ENCODE results near the gene SCMH1.
"Not testable (repeated sequence)": the region's sequence is repeated elsewhere in the genome, so short reads cannot be mapped to it uniquely, and the experiment has no call there.

SCMH1 gene

DNA sequence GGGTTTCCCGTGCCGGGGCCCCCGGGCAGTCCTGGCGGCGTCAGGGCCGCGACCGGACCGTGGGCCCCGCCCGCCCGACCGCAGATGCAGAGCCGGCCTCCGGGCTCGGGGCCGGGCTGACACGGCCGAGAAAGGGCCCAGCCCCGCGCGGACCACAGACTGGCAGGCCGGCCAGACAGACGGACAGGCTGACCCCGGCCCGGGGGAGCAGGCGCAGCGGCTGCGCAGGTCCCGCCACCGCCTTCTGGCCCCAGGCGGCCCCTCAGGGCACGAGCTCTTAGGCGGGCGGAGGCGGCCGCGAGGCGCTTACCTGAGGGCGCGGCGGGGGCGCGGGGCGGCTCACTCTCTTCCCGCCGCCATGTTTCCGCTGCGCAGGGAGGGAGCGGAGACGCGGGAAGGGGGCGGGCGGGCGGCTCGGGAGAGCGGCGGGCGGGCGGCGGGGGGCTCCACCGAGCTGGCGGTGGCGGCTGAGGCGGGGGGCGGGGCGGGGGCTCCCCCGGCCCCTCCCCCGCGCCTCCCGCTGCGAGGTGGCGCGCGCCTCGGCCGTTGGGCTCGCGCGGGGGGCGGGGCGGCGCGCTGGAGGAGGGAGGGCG is at the start of gene SCMH1:
Gene SCMH1 (minus strand): TSS at position 558 of the 593 bp plus-strand sequence. CDS start 56,173 bp downstream, outside the sequence.
- DNase-seq, result peak; percentile 39 to 50

DNA sequence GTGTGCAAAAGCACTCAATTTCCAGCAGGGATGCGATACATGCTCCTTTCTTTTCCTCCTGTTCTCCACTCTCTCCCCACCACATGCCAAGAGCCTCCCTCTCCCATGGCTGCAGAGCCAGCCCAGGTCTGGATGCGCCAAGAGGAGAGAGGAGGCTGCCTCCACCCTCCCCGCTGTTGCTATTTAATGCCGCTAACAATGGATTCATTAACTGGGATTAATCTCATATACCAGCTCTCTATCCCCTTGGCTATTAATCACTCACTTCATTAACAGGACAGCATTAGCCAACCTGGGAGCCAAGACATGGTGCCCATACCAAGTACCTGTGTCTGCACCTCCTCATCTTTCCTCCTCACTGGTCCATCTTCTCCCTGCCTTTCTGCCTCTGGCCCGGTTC is 49.1 kb upstream of the SCMH1 start:
- no peak for DNase-seq

DNA sequence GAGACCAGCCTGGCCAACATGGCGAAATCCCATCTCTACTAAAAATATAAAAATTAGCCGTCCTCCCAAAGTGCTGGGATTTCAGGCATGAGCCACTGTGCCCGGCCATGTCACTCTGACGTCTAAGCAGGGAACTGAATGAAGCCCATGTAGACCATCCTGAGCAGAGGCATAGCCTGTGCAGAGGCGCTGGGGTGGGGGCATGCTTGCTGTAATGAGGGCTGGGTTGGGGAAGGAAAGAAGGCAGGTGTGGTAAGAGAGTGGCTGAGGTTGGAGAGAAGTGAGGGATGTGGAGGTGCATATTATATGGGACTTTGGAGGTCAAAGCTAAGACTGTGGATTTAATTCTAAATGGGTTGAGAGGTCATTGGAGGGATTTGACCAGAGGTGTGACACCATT is 47.1 kb upstream of the SCMH1 start:
- DNase-seq, result no peak

DNA sequence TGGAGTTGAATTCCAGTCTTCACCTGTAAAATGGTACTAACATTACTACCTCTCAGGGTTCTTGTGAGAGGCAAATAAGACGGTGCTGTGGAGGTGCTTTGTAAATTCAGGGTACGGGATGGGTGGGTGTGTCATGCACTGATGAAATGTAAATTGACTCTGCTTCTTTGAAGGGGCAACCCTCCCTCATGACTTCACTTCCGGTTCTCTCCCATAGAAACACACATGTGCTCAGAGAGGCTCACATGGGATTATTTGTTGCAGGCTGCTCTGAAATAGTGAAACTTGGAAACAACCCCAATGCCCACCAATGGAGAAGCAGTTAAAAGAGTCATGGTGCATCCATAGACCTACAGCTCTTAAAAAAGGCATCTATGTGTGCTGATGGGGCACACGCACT is 44.9 kb upstream of the SCMH1 start:
- DNase-seq, result no peak

DNA sequence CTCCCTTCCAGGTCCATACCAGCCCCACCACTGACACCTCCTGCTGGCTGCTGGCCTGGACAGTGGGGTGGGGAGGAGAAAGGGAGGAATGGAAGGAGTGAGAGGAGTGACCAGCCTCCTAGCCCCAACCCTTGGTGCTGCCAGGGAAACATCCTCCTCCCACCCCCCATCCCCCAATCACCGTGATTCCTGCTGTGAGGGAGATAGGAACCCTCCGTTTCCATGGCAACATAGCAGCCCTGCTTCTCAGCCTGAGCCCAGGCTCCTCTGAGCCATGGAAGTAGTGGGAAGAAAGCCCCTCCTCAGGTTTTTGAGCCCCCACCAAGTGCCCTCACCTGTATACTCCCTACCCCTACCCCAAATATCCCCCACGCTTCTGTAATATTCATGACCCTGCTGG is 44.4 kb upstream of the SCMH1 start:
- DNase-seq, result no peak

DNA sequence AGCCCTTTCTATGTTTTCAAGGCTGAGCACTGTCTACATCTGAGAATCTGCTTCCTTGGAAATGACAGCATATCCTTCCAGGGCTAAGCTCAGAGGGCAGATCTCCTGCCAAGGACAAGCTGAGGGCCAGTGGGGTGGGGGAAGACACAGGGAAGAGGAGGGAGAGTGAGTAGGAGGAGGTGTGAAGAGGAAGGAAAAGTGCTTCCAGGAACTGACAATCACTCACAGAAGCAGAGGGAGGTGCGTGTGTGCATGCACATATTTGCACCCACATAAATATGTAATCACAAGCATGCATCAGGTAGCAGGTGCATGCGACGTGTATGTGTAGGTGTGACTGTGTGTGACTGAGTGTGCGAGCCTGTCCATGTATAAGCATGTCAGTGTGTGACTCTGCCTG is 43.7 kb upstream of the SCMH1 start:
- no peak for DNase-seq

- DNase-seq, result no peak
These were observed 42.0 kb upstream of the SCMH1 start for GRCh38 chr1:41284121-41284520.

DNA sequence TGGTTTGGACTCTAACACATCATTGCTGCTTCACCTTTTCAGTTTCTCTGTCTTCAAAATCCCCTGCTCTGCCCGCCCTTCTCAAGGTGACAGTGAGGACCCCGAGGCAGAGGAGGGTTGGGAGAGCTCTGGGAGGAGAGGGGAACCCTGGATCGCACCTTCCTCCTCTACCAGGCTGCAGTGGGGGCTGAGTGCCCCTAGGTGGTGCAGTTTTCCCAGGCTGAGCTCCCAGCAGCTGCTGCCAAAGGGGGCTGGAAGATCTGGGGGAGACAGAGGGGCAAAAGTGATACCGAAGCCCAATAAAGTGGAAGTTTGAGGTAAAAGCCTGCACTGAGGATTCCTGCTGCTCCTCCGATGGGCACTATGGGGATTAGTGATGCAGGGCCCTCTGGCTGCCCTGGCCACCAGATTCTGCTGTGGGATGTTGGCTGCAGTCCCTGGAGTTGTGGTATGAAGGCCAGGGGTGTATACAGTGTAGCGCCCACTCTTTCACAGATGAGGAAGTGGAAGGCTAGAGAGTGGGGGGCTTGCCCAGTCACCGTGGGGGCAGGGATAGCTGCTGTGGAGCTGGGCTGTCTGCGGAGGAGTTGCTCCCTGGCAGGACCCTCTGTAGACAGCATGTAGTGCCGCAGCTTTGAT is 40.7 kb upstream of the SCMH1 start:
- peak; percentile 3 to 24 for DNase-seq

DNA sequence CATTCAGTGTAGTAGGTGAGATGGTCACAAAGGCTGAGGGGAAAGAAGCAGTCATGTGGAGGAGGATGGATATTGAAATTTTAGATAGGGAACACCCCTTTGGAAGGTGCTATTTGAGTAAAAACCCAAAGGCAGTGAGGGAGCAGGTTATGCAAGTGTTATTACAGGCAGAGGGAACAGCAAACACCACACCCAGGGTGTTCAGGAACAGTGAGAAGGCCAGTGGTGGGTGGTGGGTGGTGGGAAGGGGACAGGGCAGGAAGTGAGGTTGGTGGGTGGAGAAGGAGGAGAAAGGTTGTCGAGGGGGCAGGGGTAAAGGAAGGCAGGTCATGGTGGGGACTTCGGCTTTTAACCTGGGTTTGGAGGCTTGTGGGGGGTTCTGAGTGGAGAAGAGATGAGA is 39.2 kb upstream of the SCMH1 start:
- no peak for DNase-seq

DNA sequence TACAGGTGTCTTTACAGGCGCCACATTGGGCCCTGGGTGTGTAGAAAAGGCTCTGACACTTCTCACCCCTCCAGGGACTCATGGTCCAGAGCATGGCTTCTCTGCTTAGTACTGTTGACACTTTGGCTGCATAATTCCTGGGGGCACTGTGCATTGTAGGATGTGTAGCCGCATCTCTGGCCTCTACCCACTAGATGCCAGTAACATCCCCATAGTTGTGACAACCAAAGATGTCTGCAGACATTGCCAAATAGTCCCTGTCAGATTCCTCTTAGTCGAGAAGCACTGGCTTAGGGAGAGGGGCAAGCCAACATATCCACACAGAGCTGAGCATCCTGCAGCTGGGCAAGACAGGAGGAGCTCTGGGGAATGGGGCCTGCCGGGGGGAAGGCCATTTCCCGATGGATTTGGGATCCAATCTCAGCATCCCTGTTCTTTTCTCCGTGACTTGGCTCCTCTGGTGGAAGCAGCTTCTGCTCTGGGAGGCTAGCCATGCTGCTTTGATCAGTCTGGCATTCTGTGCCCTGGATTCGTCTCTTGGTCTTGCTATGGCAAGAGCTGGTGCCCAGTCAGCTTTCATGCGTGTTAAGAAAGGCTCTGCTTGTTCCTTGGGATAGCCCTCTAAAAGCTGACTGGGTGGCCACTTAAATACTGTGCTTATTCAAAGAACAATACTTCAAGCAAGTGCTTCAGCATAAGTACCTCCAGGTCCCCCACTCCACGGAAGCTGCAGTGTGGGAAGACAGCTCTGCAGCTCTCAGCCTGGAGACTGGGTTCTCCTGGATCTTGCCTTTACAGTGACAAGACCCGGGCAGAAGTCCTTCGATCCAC is 38.3 kb upstream of the SCMH1 start:
- no peak for DNase-seq

DNA sequence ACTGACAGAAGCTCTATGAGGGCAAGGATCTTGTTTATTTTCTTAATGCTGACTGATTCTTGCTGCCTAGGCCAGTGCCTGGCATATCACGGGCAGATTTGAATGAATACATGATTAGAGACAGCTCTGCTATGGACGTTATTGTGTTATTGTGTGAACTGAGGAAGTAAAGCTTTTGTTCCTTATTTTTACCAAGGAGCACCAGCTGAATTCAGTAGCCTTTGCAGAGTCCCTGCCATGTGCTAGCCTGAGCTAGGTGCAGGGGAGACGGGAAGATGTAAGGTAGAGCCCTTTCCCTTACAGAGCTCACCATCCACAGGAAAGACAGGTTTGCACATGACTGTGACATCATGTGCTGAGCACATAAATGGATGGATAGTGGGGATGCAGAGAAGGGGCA is 36.0 kb upstream of the SCMH1 start:
- DNase-seq, result no peak

DNA sequence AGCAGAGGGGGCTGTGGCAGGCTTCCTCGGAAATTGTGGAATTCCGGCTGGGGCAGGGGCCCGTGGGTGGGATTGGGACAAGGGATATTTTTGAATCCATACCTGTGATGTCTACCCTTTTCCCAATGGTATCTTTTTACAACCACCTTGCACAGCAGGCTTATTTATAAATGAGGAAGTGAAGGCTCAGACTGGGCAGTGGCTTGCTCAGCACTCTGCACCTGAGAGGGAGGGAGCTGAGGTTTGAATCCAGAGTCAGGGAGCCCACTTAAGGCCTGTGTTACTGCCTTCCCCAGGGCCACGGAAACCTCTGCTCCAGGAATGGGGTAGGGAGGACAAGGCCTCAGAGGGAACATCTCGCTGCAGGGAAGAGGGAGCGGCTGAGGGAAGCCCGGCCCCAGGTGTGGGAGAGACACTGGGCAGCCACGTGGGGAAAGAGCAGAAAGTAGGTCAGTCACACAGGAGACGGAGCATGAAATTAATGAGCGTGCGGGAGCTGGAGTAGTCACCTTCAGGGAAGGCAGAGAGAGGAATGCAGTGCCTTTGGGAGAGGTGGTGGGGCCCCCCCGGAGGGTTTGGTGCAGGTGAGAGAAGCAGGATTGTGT is 35.4 kb upstream of the SCMH1 start:
- DNase-seq, result no peak

DNA sequence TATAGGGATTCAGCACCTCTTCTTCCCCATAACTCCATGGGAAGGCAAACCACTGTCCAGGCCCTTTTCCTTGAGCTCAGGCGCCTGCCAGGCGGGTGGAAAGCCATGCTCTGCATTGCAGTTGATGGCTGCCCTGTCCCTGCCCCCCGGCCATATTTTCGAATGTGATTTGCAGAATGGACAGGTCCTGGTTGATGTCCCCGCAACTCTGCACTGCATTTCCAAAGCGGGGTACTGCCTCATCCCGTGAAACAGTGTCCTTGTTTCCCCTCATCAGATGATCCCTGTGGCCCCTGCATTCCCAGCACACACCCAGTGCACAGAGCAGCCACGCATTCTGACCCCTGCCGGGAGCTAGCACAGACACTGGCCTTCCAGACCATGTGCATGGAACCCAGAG is 33.7 kb upstream of the SCMH1 start:
- no peak for DNase-seq

DNA sequence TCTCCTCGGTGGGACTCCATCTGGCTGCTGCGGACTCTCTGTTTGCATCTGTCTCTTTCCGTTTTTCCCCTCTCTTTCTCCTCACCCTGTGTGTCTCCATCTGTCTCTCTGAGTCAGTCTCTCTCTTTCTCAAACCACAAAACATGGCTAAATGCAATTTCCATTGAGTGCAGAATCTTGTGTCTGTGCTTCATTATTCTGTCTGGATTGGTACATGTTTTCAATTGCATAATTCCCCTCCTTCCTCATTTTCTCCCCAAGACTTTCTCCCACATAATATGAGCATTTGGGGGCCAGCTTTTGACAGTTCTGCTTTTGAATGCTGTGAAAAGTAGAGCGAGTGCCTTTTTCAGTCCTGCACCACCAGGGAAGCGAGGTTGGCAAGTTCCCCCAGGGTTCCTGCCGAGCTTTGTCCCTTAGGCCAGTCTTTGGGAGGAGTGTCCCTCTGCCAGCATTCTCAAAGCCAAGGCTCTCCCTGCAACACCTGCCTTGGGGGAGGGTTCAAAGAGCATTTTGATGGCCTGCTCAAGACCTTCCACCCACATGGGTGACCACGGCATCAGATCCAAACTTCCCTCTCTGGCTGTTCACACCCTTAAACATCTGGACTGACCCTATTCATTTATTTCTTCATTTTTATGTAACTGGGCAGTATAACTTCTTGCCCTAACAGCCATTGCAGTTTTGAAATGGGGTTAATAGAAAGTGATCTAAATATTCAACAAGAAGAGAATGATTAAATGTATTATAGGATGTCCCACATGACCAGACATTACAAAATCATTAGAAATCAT is 32.8 kb upstream of the SCMH1 start:
- no peak for DNase-seq

DNA sequence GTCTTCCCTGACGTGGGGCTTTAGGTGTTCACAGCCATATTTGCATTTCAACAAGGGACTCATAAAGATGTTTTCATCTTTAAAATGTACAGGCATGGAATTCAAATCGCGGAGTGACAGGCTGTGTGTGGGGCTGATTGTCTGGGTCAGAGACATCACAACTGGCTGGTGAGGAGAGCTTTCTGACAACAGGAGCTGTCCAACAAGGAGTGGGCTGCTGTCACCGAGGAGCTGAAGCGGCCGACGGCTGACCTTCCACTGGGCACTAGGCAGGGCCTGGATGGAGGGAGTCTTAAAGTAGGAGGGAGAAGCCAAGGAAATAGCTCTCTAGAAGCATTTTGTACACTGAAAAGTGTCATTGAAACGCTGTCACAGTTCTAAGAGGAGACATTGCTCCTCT is 30.5 kb upstream of the SCMH1 start:
- DNase-seq, result no peak

DNA sequence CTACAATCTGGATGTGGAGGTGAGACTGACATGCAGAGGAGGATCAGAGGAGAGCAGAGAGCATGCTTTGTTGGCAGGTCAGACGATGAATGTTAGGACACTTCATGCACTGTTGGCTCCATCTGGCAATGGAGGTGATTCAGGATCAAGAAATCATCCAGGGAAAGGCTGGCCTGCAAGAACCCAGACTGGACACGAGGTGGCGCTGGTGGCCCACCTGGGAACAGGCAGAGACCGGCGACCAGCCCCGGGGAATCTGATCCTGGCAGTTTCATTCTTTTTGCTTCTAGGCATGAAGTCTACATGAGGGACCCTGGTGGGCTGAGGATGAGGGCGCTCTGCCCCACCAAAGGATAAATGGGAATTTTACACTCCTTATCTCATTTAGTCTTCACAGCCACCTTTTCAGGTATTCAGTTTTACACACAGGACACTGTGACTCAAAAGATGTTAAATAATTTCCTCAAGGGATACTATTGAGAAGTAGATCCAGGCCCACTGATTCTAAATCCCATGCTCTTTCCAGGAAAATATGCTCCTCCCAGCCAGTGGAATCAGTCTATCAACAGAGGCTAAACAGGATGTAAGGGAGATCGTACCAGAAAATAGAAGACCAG is 26.2 kb upstream of the SCMH1 start:
- DNase-seq, result peak; percentile 42 to 58

DNA sequence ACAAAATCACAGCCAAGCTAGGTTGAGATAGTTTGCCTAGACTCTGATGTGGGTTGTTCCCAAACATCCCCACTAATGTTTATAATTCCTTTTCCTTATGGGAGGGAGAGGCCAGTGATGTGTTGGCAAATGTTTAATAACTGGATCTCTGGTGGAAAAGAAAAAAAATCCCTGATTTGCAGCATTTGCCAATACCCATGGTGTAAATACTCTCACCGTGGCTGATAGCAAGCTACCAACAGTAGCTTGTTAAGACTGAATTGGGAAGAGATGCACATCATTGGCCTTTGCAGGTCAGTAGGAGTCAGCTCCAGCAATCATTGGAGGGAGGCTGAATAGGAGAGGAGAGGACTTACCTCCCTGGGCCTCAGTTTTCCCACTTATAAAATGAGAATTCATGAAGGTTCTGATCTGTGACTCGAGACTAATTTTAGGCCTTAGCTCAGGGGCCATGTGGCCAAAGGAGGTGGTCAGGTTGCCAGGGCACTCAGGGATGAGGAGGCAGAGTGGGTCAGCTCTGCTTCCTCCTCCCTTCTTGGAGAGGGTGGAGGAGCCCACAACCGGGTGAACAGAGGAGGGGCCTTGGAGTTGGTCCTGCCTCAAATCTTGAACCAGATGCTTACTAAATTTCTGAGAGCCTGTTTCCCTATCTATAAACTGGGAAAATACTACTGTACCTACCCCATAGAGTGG is 20.0 kb upstream of the SCMH1 start:
- DNase-seq, result no peak

- no peak for DNase-seq
These were observed 18.7 kb upstream of the SCMH1 start for GRCh38 chr1:41260768-41261167.

- no peak for DNase-seq
These were observed 17.1 kb upstream of the SCMH1 start for GRCh38 chr1:41259221-41259620.

DNA sequence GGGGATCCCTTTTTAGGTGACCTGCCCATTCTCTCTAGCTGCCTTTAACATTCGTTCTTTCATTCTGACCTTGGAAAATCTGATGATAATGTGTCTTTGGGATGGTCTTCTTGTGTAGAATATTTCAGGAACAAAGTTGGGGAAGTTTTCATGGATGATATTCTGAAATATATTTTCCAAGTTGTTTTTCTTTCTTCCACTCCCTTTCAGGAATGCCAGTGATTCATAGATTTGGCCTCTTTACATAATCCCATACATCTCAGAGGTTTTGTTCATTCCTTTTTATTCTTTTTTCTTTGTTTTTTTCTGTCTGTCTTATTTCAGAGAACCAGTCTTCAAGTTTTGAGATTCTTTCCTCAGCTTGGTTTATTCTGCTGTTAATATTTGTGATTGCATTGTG is 13.9 kb upstream of the SCMH1 start:
- DNase-seq, result no peak

DNA sequence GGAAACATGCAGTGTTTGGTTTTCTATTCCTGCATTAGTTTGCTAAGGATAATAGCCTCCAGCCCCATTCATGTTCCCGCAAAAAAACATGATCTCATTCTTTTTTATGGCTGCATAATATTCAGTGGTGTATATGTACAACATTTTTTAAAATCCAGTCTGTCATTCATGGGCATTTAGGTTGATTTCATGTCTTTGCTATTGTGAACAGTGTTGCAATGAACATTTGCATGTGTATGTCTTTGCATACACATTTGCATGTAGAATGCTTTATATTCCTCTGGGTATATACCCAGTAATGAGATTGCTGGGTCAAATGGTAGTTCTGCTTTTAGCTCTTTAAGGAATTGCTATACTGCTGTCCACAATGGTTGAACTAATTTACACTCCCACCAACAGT is 9.0 kb upstream of the SCMH1 start:
- DNase-seq, result not testable (repeated sequence)

GRCh38 chr1:41249319-41249718 is 7.2 kb upstream of the SCMH1 start:
- DNase-seq, result no peak

Data from SHP77 (cell line).